Activated CD8-positive, alpha-beta memory T cell treated with anti-CD3 and anti-CD28 coated beads, Interleukin-2, amount 50 U/mL, for 24 hours (primary cell): ENCODE results near the gene DNAJB12.

Source experiments
- DNase-seq: peaks from one replicate; pipeline ENCODE4 v3.0.0-alpha.2; 2020; ENCODE audit errors: extremely low read depth

The DNAJB12 gene

DNA sequence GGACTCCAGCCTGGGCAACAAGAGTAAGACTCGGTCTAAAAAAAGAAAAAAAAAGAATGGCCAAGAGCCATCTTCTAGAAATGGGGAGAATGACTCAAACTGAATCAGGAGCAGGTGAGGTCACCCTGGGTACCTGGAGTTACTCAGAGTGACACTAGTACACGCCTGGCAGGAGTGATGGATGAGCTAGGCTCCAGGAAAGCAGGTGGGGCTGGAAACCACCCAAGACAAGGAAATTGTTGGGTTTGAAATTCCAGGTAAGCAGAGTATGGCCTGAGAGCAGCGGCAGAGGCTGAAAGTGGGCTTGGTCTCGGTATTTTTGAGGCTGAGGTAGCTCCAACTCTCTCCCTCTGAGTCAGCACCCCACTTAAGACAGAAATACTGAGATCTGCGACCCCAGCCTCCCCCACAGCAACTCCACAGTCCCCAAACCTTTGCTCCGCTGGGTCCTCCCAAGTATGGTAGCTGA, 62.5 kb downstream of the DNAJB12 start:
- no peak for DNase-seq

DNA sequence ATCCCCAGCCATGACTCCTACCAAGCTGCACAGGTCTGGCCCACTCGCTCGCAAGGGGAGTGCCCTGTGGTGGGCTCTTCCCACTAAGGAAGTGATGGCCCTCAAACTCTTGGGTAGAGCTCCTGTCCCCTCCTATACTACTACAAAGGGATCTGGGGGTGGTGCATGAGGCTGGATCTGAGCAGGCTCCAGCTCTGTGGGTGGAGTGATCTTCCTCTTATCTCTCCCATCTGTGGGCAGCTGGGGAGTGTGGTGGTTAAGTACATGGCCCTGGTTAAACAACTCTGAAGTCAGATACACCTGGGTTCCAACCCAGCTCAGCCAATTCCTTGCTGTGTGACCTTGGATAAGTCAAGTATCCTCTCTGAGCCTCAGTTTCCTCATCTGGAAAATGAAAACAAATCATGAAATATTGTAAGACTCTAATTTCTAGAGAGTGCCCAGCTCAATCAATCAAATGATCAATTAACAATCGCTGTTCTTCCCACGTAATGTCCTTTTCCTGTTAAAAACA, 63.6 kb downstream of the DNAJB12 start:
- DNase-seq = no peak

DNA sequence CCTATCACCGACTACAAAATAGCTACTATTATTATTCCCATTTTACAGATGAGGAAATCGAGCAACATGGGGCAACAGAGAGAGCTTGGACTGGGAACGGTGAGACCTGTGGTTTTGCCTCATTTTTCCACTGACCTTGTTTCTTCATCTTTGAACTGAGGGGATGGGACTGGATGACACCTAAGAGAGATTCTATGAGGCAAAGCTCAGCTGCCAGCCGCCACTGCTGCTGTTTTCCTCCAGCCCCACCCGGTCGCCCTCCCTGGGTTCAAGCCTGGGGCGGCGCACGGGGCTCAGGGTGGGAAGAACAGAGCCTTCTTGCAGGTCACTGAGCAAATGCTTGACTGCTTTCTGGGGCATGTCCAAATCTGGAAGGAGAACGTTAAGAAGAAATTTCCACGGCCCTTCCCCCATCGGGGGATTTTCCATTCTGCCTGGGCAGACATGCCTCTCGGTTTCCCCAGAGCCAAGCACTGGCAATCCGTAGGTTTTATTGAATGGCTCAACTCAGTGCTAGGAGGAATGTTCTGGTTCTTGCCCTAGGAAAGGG, 68.7 kb downstream of the DNAJB12 start:
- no peak for DNase-seq

DNA sequence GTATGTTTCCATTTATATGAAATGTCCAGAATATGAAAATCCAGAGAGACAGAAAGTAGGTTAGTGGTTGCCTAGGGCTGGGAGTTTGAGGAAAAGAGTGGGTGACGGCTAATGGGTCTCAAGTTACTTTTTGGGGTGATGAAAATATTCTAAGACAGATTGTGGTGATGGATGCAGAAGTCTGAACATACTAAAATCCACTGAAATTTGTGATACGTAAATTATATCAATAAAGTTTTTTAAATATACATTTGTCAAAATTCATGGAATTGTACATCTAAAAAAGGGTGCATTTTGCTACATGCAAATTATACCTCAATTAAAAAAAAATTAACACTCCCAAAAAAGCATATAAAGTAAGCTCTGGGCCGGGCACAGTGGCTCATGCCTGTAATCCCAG, 71.6 kb downstream of the DNAJB12 start:
- DNase-seq = no peak
